ENCODE data around the gene NIM1K. TPM values are rescaled to one million over a fixed set of nuclear protein-coding genes. Genes with fewer than 3 reads are reported as not detected.

The NIM1K gene
- 9.3 and 10.2 TPM in 2 replicates for total RNA-seq (2014; rRNA removed; shearing (Covaris generic); ENCODE audit: low replicate concordance)

DNA sequence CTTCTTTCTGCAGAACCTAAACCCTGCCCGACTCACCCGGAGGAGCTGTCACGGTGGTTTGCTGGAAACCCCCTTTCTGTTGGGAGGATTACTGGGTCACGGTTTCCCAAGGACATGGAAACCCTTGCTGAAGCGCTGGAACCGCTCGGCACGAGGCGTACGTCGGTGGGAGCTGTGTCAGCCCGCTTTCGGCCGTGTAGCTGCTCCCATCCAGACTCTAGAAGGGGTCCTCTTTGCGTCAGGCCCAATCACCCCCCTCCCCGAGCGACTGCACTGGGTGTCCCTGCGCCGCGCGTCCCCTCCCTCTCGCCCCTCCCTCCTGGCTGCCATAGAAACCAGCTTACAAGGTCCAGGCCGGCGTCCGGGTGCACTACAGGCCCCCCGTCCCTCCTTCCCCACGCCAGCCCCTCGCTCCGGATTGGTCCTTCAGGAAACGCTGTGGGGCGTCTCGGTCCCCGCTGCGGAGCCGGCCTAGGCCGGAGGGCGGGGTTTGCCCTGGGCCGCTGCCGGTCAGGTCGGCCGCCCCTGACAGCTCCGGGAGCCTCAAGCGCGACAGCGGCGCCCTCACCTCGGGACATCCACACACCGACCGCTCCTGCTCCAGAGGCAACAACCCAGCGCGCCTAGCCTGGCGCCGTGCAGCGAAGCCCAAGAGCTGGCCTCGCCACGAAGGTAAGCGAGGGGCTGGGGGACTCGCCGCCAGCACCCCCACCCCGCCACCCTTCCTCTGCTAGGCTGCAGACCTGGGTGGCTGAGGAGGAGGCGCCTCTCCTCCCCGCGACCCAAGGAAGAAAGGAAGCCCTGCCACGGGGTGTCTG, at the start of gene NIM1K:
NIM1K (plus strand) TSS at position 486 of the 818 bp plus-strand sequence. CDS start 53,551 bp downstream, outside the sequence.
- Histone ChIP-seq H3K4me2 (ENCODE audit: low read depth, low read length, poor library complexity, severe bottlenecking) (peak within 1 kb of the TSS; percentile 75), H3K4me1 (ENCODE audit: low read length) (peaks cover 56% of the 10 kb centered on the region), H3K79me2 (ENCODE audit: low read length) (peaks cover 39% of the 10 kb centered on the region), H3K27me3 (ENCODE audit: low read length) (no peaks in the 10 kb centered on the region), H4K20me1 (ENCODE audit: insufficient read depth, low read depth, low read length) (no peaks in the 10 kb centered on the region), H3K27ac (ENCODE audit: low read length) (peak within 1 kb of the TSS; percentile 85), H3K36me3 (ENCODE audit: insufficient read depth, low read length) (peaks cover 3% of the 10 kb centered on the region), H3K9me3 (ENCODE audit: low read length) (no peaks in the 10 kb centered on the region), H2AFZ (ENCODE audit: low read length) (no peak within 1 kb of the TSS), H3K9ac (ENCODE audit: low read length) (peak within 1 kb of the TSS; percentile 77), H3K9me2 (replicated peaks; ENCODE audit: insufficient read depth, low read length) (no peaks in the 10 kb centered on the region), H3K4me3 (ENCODE audit: low read length) (peak within 1 kb of the TSS; percentile 75)
- peak; percentile 93 for DNase-seq

DNA sequence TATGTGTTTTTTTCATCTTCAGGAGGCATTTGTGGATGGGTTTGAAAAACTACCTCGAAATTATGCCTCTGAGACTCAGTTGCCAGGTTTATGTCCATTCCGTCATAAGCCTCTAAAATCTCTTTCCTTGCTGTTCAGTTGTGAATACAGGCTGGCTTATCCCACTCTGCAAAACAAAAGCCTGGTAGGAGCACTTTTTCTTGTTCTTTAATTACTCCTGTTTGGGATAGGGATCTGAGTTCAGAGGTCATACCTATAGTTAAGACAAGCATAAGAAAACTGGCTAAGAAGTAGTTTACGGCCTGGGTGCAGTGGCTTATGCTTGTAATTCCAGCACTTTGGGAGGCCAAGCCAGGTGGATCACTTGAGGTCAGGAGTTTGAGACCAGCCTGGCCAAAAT, 47.0 kb upstream of the NIM1K start:
- H3K9me2 ChIP-seq (replicated peaks; ENCODE audit: insufficient read depth, low read length): no peaks in the 10 kb centered on the region
- peaks cover 89% of the 10 kb centered on the region for H3K79me2 ChIP-seq (ENCODE audit: low read length)
- H3K4me2 ChIP-seq (ENCODE audit: low read depth, low read length, poor library complexity, severe bottlenecking): no peak overlapping the region
- peaks cover 4% of the 10 kb centered on the region for H3K4me1 ChIP-seq (ENCODE audit: low read length)
- H3K9me3 ChIP-seq (ENCODE audit: low read length): no peaks in the 10 kb centered on the region
- H3K36me3 ChIP-seq (ENCODE audit: insufficient read depth, low read length): peaks cover 59% of the 10 kb centered on the region
- H3K9ac ChIP-seq (ENCODE audit: low read length): no peak overlapping the region
- H3K27ac ChIP-seq (ENCODE audit: low read length): no peak overlapping the region
- no peak overlapping the region for H3K4me3 ChIP-seq (ENCODE audit: low read length)
- peaks cover 34% of the 10 kb centered on the region for H4K20me1 ChIP-seq (ENCODE audit: insufficient read depth, low read depth, low read length)
- H3K27me3 ChIP-seq (ENCODE audit: low read length): no peaks in the 10 kb centered on the region
- no peak overlapping the region for H2AFZ ChIP-seq (ENCODE audit: low read length)
- no peak for DNase-seq

DNA sequence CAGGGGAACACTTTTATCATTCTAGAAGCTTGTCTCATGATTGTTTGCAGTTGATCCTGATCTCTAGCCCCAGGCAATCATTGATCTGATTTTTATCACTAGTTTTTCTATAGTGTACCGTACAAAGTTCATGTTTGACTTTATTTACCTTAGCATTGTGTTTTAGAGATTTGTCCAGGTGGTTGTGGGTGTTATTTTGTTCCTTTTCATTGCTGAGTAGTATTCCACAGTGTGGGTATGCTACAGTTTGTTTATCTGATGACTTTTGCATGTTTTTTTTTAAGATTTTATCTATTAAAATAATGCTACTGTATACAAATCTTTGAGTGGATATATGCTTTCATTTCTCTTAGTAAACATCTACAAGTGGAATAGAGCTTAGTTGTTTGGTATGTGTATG, 45.1 kb upstream of the NIM1K start:
- H3K9me3 ChIP-seq (ENCODE audit: low read length): no peaks in the 10 kb centered on the region
- H3K36me3 ChIP-seq (ENCODE audit: insufficient read depth, low read length): peaks cover 50% of the 10 kb centered on the region
- H3K79me2 ChIP-seq (ENCODE audit: low read length): peaks cover 89% of the 10 kb centered on the region

DNA sequence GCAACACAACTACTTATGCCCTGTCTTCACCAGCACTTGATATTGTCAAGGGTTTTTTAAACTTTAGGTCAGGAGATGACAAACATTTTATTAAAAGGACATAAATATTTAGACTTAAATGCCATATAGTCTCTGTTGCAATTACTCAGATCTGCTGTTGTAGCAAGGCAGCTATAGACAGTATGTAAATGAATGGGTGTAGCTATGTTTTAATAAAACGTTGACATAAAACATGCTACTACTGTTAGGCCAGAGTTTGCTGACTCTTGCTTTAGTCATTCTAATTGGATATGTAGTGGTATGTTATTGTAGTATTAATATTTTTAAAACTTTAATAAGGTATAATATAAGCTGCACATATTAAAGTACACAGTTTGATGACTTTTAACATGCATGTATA, 43.6 kb upstream of the NIM1K start:
- Histone ChIP-seq H3K4me2 (ENCODE audit: low read depth, low read length, poor library complexity, severe bottlenecking) (no peak overlapping the region), H3K9me2 (replicated peaks; ENCODE audit: insufficient read depth, low read length) (no peaks in the 10 kb centered on the region), H3K4me3 (ENCODE audit: low read length) (no peak overlapping the region), H2AFZ (ENCODE audit: low read length) (no peak overlapping the region), H3K36me3 (ENCODE audit: insufficient read depth, low read length) (peaks cover 53% of the 10 kb centered on the region), H3K27me3 (ENCODE audit: low read length) (no peaks in the 10 kb centered on the region), H3K9ac (ENCODE audit: low read length) (no peak overlapping the region), H3K9me3 (ENCODE audit: low read length) (no peaks in the 10 kb centered on the region), H3K79me2 (ENCODE audit: low read length) (peaks cover 93% of the 10 kb centered on the region), H3K27ac (ENCODE audit: low read length) (0 out of 2 replicates have a peak overlapping the region, but pooled peaks have one; percentile 49), H3K4me1 (ENCODE audit: low read length) (peaks cover 4% of the 10 kb centered on the region), H4K20me1 (ENCODE audit: insufficient read depth, low read depth, low read length) (peaks cover 32% of the 10 kb centered on the region)
- no peak for DNase-seq

More for the DNA sequence above, 45.1 kb upstream of the NIM1K start:
- H3K27me3 ChIP-seq (ENCODE audit: low read length): no peaks in the 10 kb centered on the region
- peaks cover 4% of the 10 kb centered on the region for H3K4me1 ChIP-seq (ENCODE audit: low read length)
- H3K27ac ChIP-seq (ENCODE audit: low read length): no peak overlapping the region
- H3K4me3 ChIP-seq (ENCODE audit: low read length): no peak overlapping the region
- no peak overlapping the region for H3K9ac ChIP-seq (ENCODE audit: low read length)
- no peak for DNase-seq
- no peak overlapping the region for H2AFZ ChIP-seq (ENCODE audit: low read length)
- peaks cover 32% of the 10 kb centered on the region for H4K20me1 ChIP-seq (ENCODE audit: insufficient read depth, low read depth, low read length)
- H3K4me2 ChIP-seq (ENCODE audit: low read depth, low read length, poor library complexity, severe bottlenecking): no peak overlapping the region
- no peaks in the 10 kb centered on the region for H3K9me2 ChIP-seq (replicated peaks; ENCODE audit: insufficient read depth, low read length)

DNA sequence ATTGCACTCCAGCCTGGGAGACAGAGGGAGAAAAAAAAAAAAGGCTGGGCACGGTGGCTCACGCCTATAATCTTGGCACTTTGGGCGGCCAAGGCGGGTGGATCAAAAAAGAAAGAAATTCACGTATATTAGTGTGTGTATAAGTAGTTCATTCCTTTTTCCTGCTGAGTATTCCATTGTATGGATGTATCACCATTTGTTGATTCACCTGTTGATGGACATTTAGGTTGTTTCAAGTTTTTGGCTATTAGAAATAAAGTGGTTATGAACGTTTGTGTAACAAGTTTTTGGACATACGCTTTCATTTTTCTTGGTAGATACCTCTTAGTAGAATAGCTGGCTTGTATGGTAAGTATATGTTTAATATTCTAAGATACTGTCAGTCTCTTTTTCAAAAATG, 42.8 kb upstream of the NIM1K start:
- Histone ChIP-seq H4K20me1 (ENCODE audit: insufficient read depth, low read depth, low read length) (peaks cover 31% of the 10 kb centered on the region), H3K36me3 (ENCODE audit: insufficient read depth, low read length) (peaks cover 56% of the 10 kb centered on the region), H3K4me3 (ENCODE audit: low read length) (no peak overlapping the region), H3K4me2 (ENCODE audit: low read depth, low read length, poor library complexity, severe bottlenecking) (no peak overlapping the region), H3K27ac (ENCODE audit: low read length) (no peak overlapping the region), H3K9me2 (replicated peaks; ENCODE audit: insufficient read depth, low read length) (no peaks in the 10 kb centered on the region), H3K9ac (ENCODE audit: low read length) (no peak overlapping the region), H2AFZ (ENCODE audit: low read length) (no peak overlapping the region), H3K27me3 (ENCODE audit: low read length) (no peaks in the 10 kb centered on the region), H3K9me3 (ENCODE audit: low read length) (no peaks in the 10 kb centered on the region), H3K4me1 (ENCODE audit: low read length) (peaks cover 4% of the 10 kb centered on the region), H3K79me2 (ENCODE audit: low read length) (peaks cover 94% of the 10 kb centered on the region)
- no peak for DNase-seq

DNA sequence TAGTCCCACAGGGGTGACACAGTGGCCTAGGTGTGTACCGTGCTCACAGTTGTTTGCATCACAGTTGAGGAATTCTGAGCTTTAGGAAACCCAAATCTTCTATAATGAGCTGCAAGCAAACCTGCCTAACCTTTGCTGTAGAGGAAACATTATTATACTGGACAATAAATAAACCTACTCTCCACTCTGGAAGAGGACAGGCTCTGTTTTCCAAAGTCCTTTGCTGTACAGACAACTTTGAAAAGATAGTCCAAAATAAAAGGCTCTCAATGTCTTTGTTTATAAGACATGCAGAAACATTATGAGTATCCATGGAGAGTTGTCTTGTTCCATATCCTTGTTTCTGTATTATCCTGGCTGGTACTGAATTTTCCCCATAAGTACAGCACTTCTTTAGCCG, 42.0 kb upstream of the NIM1K start:
- no peak for DNase-seq
- H3K4me2 ChIP-seq (ENCODE audit: low read depth, low read length, poor library complexity, severe bottlenecking): no peak overlapping the region
- peaks cover 94% of the 10 kb centered on the region for H3K79me2 ChIP-seq (ENCODE audit: low read length)
- H3K27me3 ChIP-seq (ENCODE audit: low read length): no peaks in the 10 kb centered on the region
- no peaks in the 10 kb centered on the region for H3K9me2 ChIP-seq (replicated peaks; ENCODE audit: insufficient read depth, low read length)
- H3K36me3 ChIP-seq (ENCODE audit: insufficient read depth, low read length): peaks cover 47% of the 10 kb centered on the region
- H2AFZ ChIP-seq (ENCODE audit: low read length): no peak overlapping the region
- peaks cover 23% of the 10 kb centered on the region for H4K20me1 ChIP-seq (ENCODE audit: insufficient read depth, low read depth, low read length)
- H3K9ac ChIP-seq (ENCODE audit: low read length): no peak overlapping the region
- no peaks in the 10 kb centered on the region for H3K9me3 ChIP-seq (ENCODE audit: low read length)
- H3K4me1 ChIP-seq (ENCODE audit: low read length): peaks cover 4% of the 10 kb centered on the region
- H3K4me3 ChIP-seq (ENCODE audit: low read length): no peak overlapping the region
- no peak overlapping the region for H3K27ac ChIP-seq (ENCODE audit: low read length)

DNA sequence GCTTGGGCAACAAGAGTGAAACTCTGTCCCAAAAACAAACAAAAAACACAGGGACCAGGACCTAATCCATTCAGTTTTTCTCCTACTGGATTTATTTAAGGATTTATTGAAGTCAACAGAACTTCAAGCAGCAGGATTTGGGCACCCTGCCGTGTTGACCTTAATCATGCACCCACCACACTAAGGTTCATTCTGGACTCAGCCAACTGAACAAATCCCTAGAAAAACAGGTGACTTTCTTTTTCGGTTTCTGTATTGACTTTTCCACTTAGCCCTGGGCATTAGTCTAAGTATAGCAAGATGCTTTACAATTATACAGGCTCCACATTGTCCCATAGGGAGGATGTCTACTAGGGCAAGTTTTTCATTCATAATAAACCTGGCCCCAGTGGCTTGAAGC, 41.3 kb upstream of the NIM1K start:
- H4K20me1 ChIP-seq (ENCODE audit: insufficient read depth, low read depth, low read length): peaks cover 19% of the 10 kb centered on the region
- H3K79me2 ChIP-seq (ENCODE audit: low read length): peaks cover 94% of the 10 kb centered on the region
- DNase-seq: no peak
- H3K4me1 ChIP-seq (ENCODE audit: low read length): peaks cover 4% of the 10 kb centered on the region
- H3K4me3 ChIP-seq (ENCODE audit: low read length): no peak overlapping the region
- no peak overlapping the region for H2AFZ ChIP-seq (ENCODE audit: low read length)
- peaks cover 41% of the 10 kb centered on the region for H3K36me3 ChIP-seq (ENCODE audit: insufficient read depth, low read length)
- no peaks in the 10 kb centered on the region for H3K9me2 ChIP-seq (replicated peaks; ENCODE audit: insufficient read depth, low read length)
- H3K9me3 ChIP-seq (ENCODE audit: low read length): no peaks in the 10 kb centered on the region
- no peak overlapping the region for H3K9ac ChIP-seq (ENCODE audit: low read length)
- no peak overlapping the region for H3K27ac ChIP-seq (ENCODE audit: low read length)
- H3K4me2 ChIP-seq (ENCODE audit: low read depth, low read length, poor library complexity, severe bottlenecking): no peak overlapping the region
- no peaks in the 10 kb centered on the region for H3K27me3 ChIP-seq (ENCODE audit: low read length)

DNA sequence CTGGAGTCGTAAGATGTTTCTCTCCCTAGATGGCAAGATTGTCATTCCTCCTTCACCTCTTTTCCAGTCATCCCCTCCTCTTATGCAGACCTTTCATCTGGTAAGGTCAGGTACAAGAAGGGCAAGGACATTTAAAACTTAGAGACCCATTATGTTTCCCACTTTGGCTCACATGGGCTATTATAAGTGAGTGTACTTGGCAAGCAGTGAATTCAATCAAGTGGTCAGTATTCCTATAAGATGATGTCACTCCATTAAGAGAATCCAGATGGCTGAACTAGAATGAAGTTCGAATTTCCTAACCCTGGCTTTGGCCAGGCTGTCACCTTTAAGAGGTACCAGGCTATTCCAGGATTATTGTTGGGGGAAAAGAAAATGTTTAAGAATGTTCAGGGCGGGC, 39.1 kb upstream of the NIM1K start:
- Histone ChIP-seq H3K4me1 (ENCODE audit: low read length) (peaks cover 4% of the 10 kb centered on the region), H3K4me3 (ENCODE audit: low read length) (no peak overlapping the region)

More for the DNA sequence above, 39.1 kb upstream of the NIM1K start:
- DNase-seq: no peak
- Histone ChIP-seq H3K4me2 (ENCODE audit: low read depth, low read length, poor library complexity, severe bottlenecking) (no peak overlapping the region), H3K9ac (ENCODE audit: low read length) (no peak overlapping the region), H3K79me2 (ENCODE audit: low read length) (peaks cover 98% of the 10 kb centered on the region), H4K20me1 (ENCODE audit: insufficient read depth, low read depth, low read length) (peaks cover 18% of the 10 kb centered on the region; the same call in 1 of the 2 replicates), H3K27ac (ENCODE audit: low read length) (no peak overlapping the region), H3K27me3 (ENCODE audit: low read length) (no peaks in the 10 kb centered on the region), H3K9me2 (replicated peaks; ENCODE audit: insufficient read depth, low read length) (no peaks in the 10 kb centered on the region), H3K36me3 (ENCODE audit: insufficient read depth, low read length) (peaks cover 50% of the 10 kb centered on the region), H3K9me3 (ENCODE audit: low read length) (no peaks in the 10 kb centered on the region), H2AFZ (ENCODE audit: low read length) (no peak overlapping the region)
